Regular cardiac myocyte (primary cell): ENCODE results near the gene TMED7. TPM values are rescaled to one million over a fixed set of nuclear protein-coding genes. Genes with fewer than 3 reads are reported as not detected.

Experiments used
- total RNA-seq: library from RNA; depleted of rRNA; stranded (reverse); fragments of >200 nt; gene quantifications from 2 replicates; pipeline ENCODE4 v1.2.3, GENCODE V29; 2014

Gene TMED7
- 214 and 242 TPM in 2 replicates for total RNA-seq

DNA sequence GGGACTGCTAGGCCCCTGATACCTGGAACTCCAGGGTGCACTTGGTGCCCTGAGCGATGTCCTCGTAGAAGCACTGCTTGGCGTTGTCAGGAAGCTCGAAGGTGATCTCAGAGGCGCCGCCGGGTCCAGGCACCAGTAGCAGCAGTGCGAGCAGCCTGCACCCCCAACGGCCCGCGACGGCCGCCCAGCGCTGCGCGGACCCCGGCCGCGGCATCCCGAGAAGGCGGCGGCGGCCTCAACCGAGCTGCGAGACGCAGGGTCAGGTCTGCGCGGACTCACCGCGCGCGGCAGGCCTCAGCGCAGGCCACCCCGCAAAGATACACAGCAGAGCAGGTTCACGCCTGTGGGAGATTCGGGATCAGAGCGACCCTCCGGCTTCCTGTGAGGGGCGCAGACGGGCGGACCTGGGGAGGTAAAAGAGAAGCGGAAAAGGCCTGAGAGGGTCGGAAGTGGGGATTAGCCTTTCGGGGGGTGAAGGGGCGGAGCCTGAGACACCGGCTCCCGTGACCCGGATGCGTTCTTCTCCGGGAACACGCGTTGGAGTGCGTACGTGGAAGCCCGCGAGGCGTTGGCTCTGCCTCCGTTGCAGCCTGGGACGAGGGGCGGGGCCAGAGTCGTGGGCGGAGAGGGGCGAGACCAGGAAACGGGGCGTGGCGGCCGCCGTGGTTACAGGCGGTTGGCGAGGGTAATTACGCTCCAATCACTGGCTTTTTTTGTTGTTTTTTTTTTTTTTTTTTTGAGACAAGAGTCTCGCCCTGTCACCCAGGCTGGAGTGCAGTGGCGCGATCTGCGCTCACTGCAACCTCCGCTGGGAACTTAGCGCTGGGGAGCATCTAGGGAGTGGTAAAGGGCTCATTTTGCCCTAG lies at the start of gene TMED7:
TMED7 (minus strand) TSS at position 458 of the 866 bp plus-strand sequence; CDS start at position 214, 244 bp downstream.

DNA sequence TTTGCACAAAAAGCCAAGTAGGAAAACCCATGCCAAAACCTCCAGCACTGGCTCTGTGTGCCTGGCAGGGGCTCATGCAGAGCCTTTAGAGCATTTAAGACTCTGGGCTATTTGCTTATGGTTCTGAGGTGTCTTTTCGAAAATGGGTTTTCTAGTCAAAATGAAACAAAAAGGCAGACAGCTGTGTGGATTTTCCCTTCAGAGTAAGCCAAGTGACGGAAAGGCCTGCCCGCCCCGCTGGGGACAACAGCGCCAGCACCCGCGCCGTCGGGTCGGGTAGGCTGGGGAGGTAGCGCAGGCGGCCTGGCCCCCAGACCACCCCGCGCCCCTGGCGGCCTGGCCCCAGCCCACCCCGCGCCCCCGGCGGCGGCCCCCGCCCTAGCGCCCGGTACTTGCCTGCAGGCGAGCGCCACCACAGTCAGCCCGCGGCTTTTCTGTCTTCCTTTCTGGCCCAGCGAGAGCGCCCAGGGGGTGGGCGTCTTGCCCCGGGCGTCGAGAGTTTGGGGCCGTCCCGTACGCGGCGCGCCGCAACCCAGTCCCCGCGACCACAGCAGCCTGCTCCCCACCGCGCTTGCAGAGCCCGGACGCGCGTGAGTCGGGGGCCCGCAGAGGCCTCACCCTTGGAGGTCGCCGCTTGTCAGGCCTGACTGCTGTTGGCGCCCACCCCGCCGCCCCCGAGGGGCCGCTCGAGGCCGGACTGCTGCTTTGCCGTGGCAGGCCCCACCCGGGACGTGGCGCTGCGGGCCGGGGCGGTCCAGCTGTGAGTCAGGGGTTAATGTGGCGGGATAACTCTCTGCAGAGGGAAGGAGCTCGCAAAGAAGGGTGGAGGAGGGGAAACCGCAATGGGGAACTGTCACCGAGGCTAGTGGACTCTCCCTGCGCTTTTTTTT lies 23.9 kb downstream of the TMED7 start, which contains the start of gene TICAM2:
TICAM2 (minus strand) TSS at position 779 of the 890 bp plus-strand sequence. CDS start 21,223 bp downstream, outside the sequence.

Other genes with a start within 250 kb of the TMED7 start
- 26.2 and 29.3 TPM in 2 replicates for gene FEM1C, start 81.3 kb downstream of the TMED7 start, total RNA-seq
- 3.1 and 6.3 TPM in 2 replicates for gene TICAM2, start 23.6 kb downstream of the TMED7 start, total RNA-seq
- gene CDO1, start 190.6 kb upstream of the TMED7 start, total RNA-seq: 1.5 and 3.4 TPM in 2 replicates
- gene ATG12, start 215.5 kb upstream of the TMED7 start, total RNA-seq: 57.1 and 80.9 TPM in 2 replicates
- 118 and 121 TPM in 2 replicates for gene AP3S1, start 215.9 kb upstream of the TMED7 start, total RNA-seq